NCI-H460 (cell line): ENCODE results near the gene KRTAP10-11. TPM values are rescaled to one million over a fixed set of nuclear protein-coding genes. Genes with fewer than 3 reads are reported as not detected.
"Not testable (repeated sequence)": the region's sequence is repeated elsewhere in the genome, so short reads cannot be mapped to it uniquely, and the experiment has no call there.

ENCODE experiments used
- DNase-seq: peaks from one replicate; pipeline ENCODE4 v3.0.0-alpha.2; 2016; ENCODE audit warnings: low read depth; ENCODE audit errors: extremely low read depth
- total RNA-seq: library from RNA; depleted of rRNA; stranded (reverse); fragments of >200 nt; shearing (Covaris generic); gene quantifications from 2 replicates; pipeline ENCODE4 v1.2.3, GENCODE V29; 2014

KRTAP10-11 gene
- total RNA-seq, 1 experiment from 2014 or later: not detected

DNA sequence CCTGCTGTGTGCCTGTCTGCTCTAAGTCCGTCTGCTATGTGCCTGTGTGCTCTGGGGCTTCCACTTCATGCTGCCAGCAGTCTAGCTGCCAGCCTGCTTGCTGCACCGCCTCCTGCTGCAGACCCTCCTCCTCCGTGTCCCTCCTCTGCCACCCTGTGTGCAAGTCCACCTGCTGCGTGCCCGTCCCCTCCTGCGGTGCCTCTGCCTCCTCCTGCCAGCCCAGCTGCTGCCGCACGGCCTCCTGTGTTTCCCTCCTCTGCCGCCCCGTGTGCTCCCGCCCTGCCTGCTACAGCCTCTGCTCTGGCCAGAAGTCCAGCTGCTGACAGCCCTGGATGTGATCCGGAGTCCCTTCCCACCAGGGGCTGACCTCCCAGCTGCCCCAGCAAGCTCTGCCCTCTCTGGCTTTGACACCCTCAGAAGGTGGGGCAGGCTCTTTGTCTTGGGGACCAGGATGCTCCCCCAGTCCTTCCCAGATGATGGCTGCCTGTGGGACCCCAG, 8.3 kb upstream of the KRTAP10-11 start:
- not testable (repeated sequence) for DNase-seq

DNA sequence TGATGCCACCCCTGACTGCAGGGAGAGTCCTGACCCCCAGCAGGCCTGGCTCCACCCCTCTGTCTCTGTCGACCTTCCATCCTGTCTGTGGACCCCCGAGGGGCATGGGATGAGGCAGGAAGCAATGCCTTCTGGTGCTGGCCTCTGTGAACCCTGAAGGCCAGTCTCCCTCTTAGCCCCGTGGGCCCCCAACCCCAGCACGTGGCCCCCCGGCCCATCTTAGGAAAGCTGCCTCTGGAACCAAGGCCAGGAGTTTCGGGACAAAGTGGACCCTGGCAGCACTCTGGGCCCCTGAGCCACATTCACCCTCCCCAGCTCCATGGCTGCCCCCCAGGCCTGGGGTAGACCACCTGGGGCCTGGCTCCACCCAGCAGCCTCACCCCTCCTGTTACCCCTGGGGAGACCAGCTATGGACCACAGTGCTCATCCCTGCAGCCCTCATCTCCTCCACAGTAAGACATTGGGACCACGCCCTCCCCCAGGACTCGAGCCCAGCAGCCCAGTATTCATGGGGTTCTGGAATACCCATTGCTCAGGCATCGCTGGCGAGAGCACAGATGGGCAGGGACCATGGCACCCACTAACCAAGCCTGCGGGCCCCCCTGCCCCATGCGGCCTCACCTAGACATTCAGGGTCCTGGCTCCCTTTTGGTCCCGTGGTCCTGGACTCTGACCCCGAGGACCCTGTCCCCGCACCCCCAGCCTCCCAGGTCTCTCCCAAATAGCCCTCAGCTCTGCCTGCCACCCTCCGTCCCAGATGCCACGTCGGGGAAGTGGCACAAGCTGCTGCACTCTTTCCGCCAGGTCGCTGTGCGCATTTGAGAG, 7.5 kb upstream of the KRTAP10-11 start:
- DNase-seq: not testable (repeated sequence)

DNA sequence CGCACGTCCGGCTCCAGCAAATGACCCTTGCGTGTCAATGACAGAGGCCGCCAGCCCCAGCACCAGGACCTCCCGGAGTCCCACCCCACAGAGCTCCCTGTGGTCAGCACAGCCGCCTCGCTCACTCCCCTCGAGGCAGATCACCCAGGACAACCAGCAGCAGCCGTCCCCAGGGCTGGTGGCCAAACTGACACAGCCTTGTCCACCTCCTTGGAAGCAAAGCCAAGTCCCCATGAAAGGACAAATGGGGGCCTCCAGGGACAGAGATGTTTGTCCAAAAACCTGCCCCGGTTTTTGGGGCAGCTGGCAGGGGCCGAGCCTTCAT, 6.9 kb upstream of the KRTAP10-11 start:
- no peak for DNase-seq

DNA sequence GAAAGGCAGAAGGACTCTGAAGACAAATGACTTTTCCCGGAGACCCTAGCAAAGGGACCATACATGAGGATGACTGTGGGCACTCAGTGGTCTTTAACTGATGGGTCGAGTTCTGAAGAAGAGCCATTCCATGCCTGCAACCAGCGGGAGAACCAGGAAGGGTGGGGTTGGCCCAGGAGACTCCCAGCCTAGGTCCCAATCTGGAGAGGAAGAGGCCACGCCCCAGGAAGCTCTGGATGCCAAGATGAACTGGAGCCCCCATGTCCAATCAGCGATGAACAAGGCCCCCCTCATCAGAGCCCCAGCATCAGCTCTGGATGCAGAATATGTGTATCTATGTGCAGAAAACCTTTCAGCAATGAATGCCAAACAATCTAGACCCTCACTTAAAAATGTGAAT, 5.5 kb upstream of the KRTAP10-11 start:
- DNase-seq: no peak

DNA sequence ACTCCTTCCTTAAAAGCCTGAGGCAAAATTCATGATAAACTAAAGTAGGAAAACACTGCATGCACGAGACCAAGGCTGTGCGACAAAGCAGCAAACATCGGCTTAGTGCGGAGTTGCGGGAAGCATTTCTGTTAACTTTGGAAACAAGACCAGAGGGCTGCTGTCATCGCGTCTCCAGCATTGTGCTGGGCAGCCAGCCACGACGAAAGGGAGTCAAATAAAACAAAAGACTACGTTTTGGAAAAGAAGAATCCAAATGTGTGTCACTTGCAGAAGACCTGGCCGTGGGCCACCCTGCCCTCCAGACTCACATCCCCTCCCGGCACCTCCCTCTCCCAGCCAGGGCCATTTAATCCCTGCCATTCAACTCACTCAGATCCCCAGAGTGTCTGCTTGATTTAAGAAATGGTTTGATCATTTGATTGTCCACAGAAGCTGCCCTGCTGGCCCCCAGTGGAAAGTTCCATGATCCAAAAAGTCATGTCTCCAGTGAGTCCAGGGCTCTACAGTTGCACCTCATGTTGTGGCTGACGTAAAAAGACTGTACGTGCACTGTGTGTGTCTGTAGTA, 2.4 kb upstream of the KRTAP10-11 start:
- DNase-seq: no peak

DNA sequence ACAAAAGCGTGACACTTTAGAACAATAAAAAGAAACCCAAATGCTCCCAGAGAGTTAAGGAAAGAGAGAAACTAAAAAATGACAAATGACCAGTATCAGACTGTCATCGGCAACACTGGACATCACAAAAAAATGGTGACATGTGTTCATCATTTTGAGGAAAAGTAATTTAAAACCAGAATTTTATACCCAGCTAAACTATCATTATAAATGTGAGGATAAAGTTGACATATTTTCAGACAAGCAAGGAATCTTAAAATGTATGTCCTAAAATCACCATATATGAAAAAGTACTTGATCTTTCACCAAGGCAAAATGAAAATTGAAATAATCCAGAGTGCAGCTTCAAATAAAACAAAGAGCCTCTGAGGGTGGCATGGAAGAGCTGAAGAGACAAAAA, 1.3 kb upstream of the KRTAP10-11 start:
- DNase-seq: no peak

DNA sequence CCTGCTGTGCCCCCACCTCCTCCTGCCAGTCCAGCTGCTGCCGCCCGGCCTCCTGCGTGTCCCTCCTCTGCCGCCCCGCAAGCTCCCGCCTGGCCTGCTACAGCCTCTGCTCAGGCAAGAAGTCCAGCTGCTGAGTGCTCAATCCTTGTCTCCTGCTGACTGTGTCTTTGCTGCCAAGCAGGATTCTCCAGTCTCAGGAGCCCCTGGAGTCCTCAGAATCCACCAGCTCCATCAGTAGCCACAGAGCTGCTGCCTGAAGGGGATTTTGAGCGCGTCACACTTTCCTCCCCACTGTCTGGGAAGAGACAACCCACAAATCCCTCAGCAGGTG, 973 bp downstream of the KRTAP10-11 start:
- DNase-seq: no peak

DNA sequence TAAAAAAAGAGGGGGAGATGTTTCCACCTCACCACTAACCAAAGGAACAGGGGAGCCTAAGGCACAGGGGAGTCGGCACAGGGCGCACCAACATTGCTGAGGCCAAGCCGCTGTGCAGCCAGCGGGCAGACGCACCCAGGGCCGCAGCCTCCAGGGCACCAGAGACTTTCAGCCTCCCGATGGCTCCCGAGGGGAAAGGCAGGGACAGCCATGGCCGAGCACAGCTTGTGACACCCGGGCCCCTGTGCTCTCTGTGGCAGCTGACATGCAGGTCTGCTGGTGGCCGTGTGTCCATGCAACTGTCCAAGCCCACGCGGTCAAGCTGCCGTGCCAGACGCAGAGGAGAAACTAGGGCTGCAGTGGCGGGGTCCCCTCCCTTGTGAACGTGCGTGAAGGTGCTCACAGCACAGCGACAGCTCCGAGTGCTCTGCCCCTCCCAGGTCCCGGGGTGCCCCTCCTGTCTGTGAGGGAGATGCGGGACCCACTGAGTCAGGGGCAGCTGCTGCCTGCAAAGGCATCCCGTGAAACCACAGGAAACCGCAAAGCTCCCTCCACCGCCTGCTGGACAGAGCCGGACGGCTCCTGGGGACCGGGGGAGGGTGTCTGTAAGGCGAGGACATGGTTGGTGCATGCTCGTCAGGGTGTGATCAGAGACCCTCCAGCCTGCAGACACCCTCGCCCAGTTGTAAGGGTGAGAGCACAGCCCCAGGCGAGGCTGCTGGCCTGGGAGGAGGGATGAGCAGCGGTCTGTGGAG, 2.5 kb downstream of the KRTAP10-11 start:
- no peak for DNase-seq

DNA sequence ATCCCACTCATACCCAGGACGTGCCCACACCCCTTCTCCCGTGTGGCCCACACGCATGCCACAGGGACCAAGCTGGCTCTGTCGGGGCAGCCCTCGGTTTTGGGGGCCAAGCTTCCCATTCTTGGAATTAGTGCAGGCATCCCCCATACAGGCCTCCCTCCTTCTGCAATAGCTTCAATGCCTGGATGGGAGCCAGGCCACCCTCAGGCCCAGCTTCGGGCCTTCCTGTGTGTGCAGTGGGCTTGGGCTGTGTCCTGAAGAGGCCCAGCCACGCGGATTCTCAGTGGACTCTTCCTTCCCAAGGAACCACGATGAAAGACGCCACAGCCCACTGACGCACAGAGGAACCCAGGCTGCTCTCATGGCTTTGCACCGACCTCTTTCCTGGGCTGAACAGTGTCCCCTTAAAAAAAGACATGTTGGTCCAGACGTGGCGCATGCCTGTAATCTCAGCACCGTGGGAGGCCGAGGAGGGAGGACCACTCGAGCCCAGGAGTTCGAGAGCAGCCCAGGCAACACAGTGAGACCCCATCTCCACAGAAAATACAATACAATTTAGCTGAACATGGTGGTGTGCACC, 3.4 kb downstream of the KRTAP10-11 start:
- DNase-seq: no peak

DNA sequence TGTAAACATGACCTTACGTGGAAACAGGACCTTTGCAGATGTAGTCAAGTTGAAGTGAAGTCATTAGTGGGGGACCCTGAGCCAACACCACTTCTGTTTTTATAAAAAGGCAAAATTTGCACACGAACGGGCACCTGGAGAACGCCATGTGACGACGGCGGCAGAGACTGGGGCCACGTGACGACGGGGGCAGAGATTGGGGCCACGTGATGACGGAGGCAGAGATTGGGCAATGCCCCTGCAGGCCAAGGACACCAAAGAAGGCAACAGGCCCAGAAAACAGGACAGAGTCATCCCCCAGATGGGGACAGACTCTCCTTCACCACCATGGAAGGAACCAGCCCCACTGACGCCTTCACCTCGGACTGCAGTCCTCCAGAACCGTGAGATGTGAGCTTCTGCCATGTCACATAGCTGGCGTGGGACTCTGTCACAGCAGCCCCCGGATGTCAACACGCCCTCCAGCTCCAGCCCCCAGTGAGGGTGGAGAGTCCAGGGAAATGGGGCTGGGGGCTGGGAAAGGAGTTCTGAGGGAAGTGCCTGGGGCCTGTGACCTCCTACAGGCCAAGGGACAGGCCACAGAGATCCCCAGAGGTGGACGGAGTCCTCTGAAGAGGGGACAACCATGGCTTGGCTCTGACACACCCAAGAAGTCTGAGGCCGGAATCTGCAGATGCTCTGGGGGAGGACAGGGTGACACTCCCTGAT, 4.2 kb downstream of the KRTAP10-11 start:
- no peak for DNase-seq

DNA sequence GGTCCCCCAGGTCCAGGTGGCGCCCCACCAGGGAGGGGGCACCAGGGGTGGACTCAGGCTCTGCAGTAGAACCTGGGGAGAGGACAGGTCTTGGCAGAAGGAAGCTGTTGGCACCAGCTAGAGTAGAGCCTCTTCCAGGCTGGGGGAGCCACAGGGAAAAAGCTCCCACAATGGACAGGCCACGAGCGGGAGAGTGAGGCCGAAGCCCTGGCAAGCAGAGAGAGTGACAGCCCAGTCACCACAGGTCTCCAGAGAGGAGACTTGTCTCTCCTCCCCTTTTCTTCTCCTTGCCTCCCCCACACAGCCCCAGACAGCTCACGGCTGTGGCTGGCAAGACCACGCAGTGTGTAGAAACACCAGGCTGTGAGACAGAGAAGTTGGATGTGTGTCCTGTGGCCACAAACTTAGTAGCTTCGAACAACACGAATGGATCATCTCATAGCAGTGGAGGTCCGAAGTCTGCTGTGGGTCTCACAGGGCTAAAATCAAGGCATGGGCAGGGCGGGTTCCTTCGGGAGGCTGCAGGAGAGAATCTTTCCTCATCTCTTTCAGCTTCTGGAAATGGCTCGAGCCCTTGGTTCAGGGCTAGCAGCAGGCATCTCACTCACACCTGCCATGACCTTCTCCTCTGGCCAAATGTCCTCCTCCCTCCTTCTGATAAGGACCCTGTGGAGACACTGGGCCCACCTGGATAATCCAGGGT, 4.9 kb downstream of the KRTAP10-11 start:
- DNase-seq: no peak

DNA sequence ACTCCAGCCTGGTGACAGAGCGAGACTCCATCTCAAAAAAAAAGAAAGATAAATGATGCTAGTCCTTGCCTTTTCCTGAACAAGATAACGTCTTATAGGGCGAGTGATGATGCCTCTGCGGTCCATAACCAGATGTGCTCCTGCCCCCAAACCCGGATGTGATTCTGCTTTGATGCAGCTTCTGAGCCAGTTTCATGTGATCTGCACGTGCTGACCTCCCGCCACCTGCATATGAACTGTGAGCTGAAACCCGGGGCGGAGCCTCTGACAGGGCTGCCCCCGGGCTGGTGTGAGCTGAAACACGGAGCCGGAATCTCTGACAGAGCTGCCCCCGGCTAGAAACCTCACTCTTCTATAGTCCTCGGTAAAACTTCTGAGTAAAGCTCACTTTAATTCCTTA, 6.9 kb downstream of the KRTAP10-11 start:
- DNase-seq: no peak

DNA sequence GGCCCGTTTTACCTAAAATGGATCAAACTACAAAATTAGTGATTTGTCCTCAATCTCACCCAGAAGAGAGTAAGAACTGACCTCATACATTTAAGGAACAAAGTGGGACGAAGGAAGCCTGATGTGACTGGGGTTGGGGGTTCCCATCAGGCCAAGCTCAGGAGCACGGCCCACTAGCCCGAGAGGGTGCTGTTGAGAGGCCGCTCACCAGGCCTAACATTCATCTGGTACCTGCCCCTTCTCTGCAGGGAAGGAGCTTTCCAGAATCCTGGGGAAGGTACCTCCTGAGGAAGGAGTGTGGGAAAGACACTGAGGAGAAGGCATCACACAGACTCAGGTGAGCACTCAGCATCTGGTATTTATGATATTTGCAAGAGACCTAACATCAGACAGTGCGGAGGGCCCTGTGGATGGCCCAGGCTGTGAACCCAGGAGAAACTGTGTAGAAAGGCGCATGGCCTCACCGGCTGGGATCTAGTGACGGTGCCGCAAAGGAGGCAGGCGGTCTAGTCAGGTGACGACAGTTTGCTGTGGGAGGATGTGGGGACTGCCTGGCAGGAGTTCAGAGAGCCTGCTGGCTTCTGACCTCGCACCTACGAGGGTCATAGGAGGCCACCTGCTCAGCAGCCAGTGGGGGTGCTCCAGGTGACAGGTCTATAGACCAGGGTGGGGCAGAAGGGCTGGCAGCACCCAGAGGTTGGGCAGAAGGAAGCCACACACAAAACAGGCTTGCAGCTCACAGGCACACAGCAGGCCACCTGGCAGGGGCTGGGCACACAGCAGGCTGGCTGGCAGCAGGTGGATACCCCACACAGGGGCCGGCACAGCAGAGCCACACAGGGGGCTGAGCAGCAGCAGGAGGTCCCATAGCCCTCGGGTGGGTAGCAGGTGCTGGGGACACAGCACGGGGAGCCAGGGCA, 7.7 kb downstream of the KRTAP10-11 start:
- no peak for DNase-seq

DNA sequence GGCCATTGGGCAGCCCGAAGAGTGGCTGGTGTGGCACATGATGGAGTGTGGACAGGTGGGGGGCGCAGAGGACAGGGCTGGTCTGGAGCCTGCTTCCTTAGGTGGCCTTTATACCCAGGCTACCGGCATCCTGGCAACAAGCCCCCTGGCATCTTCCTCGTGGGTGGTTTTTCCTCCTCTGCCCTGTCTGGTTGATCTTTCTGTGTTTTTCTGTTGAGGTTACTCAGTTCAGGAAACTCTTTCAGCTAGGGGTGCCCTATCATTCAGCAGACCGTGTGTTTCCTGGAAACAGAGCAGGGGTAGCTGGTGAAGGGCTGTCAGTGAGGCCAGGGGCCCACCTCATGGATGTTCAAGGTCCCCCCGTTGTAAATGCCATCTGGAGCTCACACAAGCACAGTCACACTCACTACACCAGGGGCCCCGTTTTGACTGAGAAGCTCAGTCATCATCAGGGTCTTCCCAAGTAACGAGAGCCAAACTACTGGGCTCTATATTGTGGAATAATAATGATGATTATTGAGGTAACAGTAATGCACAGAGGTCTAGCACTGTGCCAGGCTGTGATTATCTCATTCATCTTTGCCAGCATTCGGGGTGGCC, 8.5 kb downstream of the KRTAP10-11 start, which contains the start of gene KRTAP12-4:
Gene KRTAP12-4 (minus strand): TSS at position 84 of the 600 bp plus-strand sequence. CDS start 45 bp downstream, at position 39.
- DNase-seq: no peak

DNA sequence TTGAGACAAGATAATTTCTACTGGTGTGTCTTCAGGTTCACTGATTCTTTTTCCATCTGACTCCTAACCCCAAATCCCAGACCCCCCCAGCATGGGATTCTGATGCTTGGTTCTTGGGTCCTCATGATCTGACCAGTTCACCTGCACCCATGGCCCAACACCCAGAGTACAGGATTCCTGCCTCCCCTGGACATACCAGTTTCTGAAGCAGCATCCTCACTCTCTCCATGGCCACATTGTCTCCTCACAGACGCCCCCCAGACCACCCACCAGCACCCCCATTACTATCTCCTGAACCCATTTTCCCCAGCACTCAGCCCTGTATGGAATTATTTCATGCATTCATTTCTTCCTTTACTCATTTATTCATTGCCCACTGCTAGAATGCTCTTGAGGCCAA, 10.7 kb downstream of the KRTAP10-11 start:
- DNase-seq: no peak

DNA sequence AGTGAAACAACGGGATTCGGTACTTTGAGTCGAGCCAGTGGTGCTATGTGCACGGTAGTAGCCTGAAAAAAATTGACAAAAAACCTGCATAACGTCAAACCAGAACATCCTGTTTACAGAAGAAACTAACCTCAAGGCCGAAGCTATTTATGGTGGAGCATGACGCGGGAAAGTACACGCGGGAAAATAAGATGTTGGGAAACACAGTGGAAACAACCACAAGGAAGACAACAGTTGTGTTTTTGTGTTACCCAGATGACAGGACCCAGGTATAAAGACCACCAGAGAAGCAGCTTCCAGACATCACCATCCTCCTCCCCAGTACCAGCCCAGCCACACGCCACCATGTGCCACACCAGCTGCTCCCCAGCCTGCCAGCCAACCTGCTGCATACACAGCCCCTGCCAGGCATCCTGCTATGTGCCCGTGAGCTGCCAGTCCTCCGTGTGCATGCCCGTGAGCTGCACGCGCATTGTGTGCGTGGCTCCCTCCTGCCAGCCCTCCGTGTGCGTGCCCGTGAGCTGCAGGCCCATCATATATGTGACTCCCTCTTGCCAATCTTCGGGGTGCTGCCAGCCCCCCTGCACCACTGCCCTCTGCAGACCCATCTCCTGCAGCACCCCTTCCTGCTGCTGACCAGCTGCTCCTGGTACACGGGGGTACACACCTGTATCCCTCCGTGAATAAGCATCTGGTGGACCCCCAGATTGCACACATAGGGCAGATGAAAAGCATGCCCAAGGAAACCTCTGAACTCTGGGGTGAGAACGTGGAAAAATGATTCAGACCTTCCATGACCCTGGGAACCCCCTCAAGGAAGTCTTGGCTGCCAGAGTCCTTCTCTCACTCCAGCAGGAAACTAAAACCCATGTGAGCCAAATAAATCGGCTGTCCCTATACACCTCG, 11.7 kb downstream of the KRTAP10-11 start, which contains the start of gene KRTAP12-3:
Gene KRTAP12-3 (plus strand): TSS at position 298 of the 906 bp plus-strand sequence. CDS start 48 bp downstream, at position 346.
- DNase-seq: no peak

DNA sequence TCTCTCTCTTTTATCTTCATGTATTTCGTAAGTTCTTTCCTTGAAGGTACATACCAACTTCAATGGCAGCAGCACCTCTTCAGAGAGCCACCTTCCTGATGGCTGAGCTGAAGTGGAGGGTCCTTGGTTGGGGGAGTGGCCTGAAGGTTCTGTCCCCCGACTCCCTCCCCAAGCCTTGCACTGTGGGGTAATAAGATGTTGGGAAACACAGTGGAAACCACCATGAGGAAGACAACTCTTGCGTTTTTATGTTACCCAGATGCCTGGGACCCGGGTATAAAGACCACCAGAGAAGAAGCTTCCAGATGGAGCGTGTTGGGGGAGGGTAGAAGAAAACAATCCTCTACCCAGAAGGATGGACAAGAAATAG, 12.3 kb downstream of the KRTAP10-11 start:
- no peak for DNase-seq
